ENCODE data around the gene ABHD17A.

Gene ABHD17A

GRCh38 chr19:1832046-1832663 is 53.1 kb downstream of the ABHD17A start:
- DNase-seq = no peak

GRCh38 chr19:1830978-1831377 is 54.3 kb downstream of the ABHD17A start:
- no peak for DNase-seq

- DNase-seq = no peak
Measured at GRCh38 chr19:1830568-1830967, 54.7 kb downstream of the ABHD17A start.

GRCh38 chr19:1829958-1830357 is 55.3 kb downstream of the ABHD17A start:
- no peak for DNase-seq

GRCh38 chr19:1828279-1829238 is 56.7 kb downstream of the ABHD17A start:
- no peak for DNase-seq

- no peak for DNase-seq
Measured at GRCh38 chr19:1827566-1828278, 57.6 kb downstream of the ABHD17A start.
